ENCODE measurements around the gene COL4A2. TPM values are rescaled to one million over a fixed set of nuclear protein-coding genes. Genes with fewer than 3 reads are reported as not detected.
A peak's percentile ranks its signal among the peaks of the same experiment; 100 is the strongest.

COL4A2 gene
- total RNA-seq, 1 donor from 2014 or later, result 273 TPM

DNA sequence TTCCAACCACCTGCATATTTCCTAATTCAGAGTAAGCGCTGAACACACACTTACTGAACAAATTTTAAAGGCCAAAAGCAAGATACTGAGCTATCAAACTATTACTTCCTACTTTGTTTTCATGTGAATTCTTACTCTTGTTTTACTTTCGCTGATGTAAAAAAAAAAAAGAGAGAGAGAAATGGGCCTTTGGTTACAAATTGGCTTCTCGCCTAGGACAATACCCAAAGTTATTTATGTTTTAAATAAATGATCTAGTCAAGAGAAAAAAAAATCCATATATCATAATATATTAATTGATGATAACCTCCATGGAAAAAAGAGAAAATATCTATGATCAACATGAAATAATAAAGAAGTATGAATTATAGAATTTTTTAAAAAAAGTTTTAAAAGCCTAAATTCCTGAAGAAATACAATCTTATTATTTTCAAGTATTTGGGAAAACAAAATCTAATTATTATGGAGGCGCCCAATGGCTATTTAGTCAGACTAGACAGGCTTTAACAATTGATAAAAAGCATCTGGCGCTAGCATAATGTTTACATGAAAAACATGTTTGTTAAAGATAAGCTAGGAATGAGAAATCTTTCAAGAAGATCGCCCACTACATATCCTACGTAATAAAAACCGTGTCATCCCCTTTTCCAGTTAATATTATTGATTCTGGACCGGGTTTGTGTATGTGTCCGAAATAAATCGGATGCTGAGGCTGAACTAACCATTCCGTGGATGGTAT is 9.1 kb upstream of the COL4A2 start:
- Histone ChIP-seq H3K9me3 (no peaks in the 10 kb centered on the region), H3K4me3 (peak overlapping the region; percentile 27), H3K27ac (peak overlapping the region; percentile 45), H3K4me1 (peaks cover 60% of the 10 kb centered on the region), H3K36me3 (no peaks in the 10 kb centered on the region), H3K27me3 (no peaks in the 10 kb centered on the region)
- ATAC-seq (no peak), DNase-seq (no peak)
- no peak for TF ChIP-seq CTCF (IDR thresholded peaks at IDR 0.05)
- intact Hi-C loops (cut with DNase I), result no loop called here

DNA sequence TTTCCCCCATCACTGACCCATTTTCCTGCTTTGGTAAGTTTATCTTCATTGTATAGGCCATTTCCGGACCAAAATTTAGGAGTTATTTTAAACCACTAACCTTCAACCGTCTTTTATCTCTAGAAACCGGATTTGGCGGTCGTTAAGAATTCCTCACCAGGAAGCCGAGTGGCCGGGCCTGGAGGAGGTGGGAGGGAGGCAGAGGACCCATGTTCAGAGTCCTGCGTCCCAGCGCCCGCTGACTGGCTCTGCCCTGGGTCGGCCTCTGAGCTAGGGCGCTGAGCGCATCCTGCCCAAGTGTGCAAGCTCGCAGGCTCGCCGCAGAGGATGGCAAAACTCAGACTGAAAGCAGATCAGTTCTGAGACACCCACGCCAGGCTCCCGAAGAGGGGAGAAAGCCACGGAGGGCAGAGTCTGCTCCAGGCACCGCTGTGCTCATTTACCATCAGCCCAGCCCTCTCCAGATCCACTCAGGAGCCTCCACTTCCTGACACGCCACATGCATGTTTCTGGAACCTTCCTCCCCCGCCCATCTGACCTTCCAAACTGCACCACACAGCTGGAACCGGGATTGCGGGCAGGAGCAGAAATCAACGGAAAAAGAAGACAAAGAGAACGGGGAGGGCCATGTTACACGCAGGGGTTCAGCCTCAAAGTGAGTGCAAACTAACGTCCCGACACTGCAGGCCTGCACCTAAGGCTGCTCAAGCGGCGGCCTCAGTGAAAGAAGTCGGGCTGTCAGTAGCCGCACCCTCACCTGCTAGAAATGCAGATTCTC is 8.4 kb upstream of the COL4A2 start:
- Histone ChIP-seq H3K4me1 (peaks cover 57% of the 10 kb centered on the region), H3K9me3 (no peaks in the 10 kb centered on the region), H3K27ac (peak overlapping the region; percentile 45), H3K27me3 (no peaks in the 10 kb centered on the region), H3K36me3 (no peaks in the 10 kb centered on the region), H3K4me3 (peak overlapping the region; percentile 27)
- DNase-seq (no peak), ATAC-seq (peak; percentile 63)
- intact Hi-C loops (cut with DNase I), result no loop called here
- no peak for TF ChIP-seq CTCF (IDR thresholded peaks at IDR 0.05)

DNA sequence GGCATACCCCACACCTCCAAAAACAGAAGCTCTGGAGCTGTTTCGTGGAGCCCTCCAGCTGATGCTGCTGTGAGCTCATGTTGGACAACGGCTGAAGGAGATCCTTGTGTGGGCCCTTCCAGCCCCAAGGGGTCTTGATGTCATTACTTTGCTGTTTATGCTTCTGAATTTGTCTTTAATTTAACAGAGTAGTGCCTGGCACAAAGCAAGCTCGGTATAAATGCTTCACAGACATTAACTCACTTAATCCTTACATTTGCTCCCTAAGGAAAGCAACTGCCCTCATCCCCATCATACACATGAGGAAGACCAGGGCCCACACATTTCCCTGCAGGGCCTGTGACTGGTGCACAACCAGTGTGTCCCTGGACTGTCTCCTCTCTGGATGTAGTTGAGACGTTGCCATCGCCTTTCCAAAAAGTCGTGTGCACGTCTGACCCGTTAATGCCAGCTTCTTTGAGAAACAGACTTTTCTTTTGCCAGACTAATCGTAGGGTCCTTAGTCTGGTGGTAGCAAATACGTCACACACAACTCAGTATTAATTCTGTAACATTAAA is 7.7 kb upstream of the COL4A2 start:
- H3K4me1 ChIP-seq, result peaks cover 54% of the 10 kb centered on the region
- no peak for ATAC-seq

GRCh38 chr13:110300090-110300815 is 6.8 kb upstream of the COL4A2 start:
- intact Hi-C loops (cut with DNase I), result loop anchor here (10.0 kb wide), 1 partner anchor 75 kb away; no protein-coding TSS in a partner anchor
- Histone ChIP-seq H3K36me3 (no peaks in the 10 kb centered on the region), H3K4me3 (no peak overlapping the region), H3K27ac (no peak overlapping the region), H3K4me1 (peaks cover 54% of the 10 kb centered on the region), H3K27me3 (no peaks in the 10 kb centered on the region), H3K9me3 (no peaks in the 10 kb centered on the region)
- ATAC-seq (no peak), DNase-seq (no peak)
- no peak for TF ChIP-seq CTCF (IDR thresholded peaks at IDR 0.05)

More for the DNA sequence above, 7.7 kb upstream of the COL4A2 start:
- peak overlapping the region; percentile 45 for H3K27ac ChIP-seq
- no peak for TF ChIP-seq CTCF (IDR thresholded peaks at IDR 0.05)
- H3K9me3 ChIP-seq, result no peaks in the 10 kb centered on the region
- H3K36me3 ChIP-seq, result no peaks in the 10 kb centered on the region
- intact Hi-C loops (cut with DNase I), result no loop called here
- peak overlapping the region; percentile 27 for H3K4me3 ChIP-seq
- DNase-seq, result no peak
- H3K27me3 ChIP-seq, result no peaks in the 10 kb centered on the region

GRCh38 chr13:110301083-110301482 is 6.0 kb upstream of the COL4A2 start:
- Histone ChIP-seq H3K36me3 (no peaks in the 10 kb centered on the region), H3K27me3 (peaks cover 2% of the 10 kb centered on the region), H3K4me3 (no peak overlapping the region), H3K4me1 (peaks cover 54% of the 10 kb centered on the region), H3K9me3 (no peaks in the 10 kb centered on the region), H3K27ac (no peak overlapping the region)
- TF ChIP-seq CTCF (IDR thresholded peaks at IDR 0.05), result no peak
- DNase-seq (no peak), ATAC-seq (no peak)
- intact Hi-C loops (cut with DNase I), result loop anchor here (10.0 kb wide), 1 partner anchor 76 kb away; no protein-coding TSS in a partner anchor
